HCT116 (cell line): ENCODE results near the gene ADAM8. TPM values are rescaled to one million over a fixed set of nuclear protein-coding genes. Genes with fewer than 3 reads are reported as not detected.

Source experiments
- ATAC-seq: fragments of 200-7000 bp; cut with Tn5 transposase; 2 replicates; pipeline ENCODE4 v1.9.1; 2020; ENCODE audit warnings: mild to moderate bottlenecking, moderate library complexity
- BruUV-seq: library from RNA; stranded (reverse); fragments of 400-500 nt; replicated peaks from 2 replicates; lab custom pipeline; 2021; lab: Mats Ljungman, UMichigan
- CTCF ChIA-PET: fragments of 300-600 bp; sonication (Branson Sonifier 250); formaldehyde crosslinking; loops from one replicate; lab custom pipeline; 2021; ENCODE audit warnings: antibody characterized with exemption; lab: Charles Lee
- POLR2A ChIA-PET: fragments of 300-600, 350-600 bp; sonication (Branson Sonifier 250); formaldehyde crosslinking; loops from one replicate; lab custom pipeline; 2021; ENCODE audit warnings: antibody characterized with exemption; lab: Charles Lee
- RAD21 ChIA-PET, 2 experiments: fragments of 300-600 bp; sonication (Branson Sonifier 250); formaldehyde crosslinking; loops; one replicate each; lab custom pipeline; 2023; ENCODE audit warnings: low total read pairs in 2 of 2; ENCODE audit not compliant: uncharacterized antibody in 2 of 2, unreplicated experiment in 2 of 2, low non-redundant PET in 1 of 2; lab: Charles Lee
- DNase-seq: peaks from one replicate; pipeline ENCODE4 v3.0.0-alpha.2; 2010; ENCODE audit warnings: low read depth, low spot score
- H2AFZ ChIP-seq: fragments of 200-600 bp; shearing (Covaris generic), sonication (generic); 2 replicates; pipeline ENCODE4 v1.6.1; 2017; ENCODE audit warnings: low read depth, mixed run types, mixed read lengths, antibody characterized with exemption, low read length; ENCODE audit not compliant: poor library complexity, severe bottlenecking
- H3K27ac ChIP-seq: 2 replicates; pipeline ENCODE4 v1.5.1; 2012; ENCODE audit warnings: low read depth, low read length
- H3K27me3 ChIP-seq: fragments of 200-600 bp; sonication (generic); 2 replicates; pipeline ENCODE4 v1.6.1; 2016; ENCODE audit warnings: mixed run types, low read length, mixed read lengths; ENCODE audit not compliant: insufficient read depth
- H3K36me3 ChIP-seq, 2 experiments: fragments of 200-500 bp in 1 of 2; fragments of 200-600 bp in 1 of 2; sonication (Bioruptor generic) in 1 of 2; sonication (generic) in 1 of 2; 2 replicates each; pipeline versions ENCODE4 v1.5.1 to v1.6.1; 2014 to 2016; ENCODE audit warnings: low read length in 2 of 2, inconsistent platforms in 1 of 2, mixed read lengths in 1 of 2, mixed run types in 1 of 2; ENCODE audit not compliant: insufficient read depth in 2 of 2, control insufficient read depth in 1 of 2
- H3K4me1 ChIP-seq, 2 experiments: fragments of 200-600 bp in 1 of 2; sonication (generic) in 1 of 2; 2 replicates each; pipeline versions ENCODE4 v1.5.1 to v1.6.1; 2012 to 2017; ENCODE audit warnings: low read length in 2 of 2, inconsistent platforms in 1 of 2, mild to moderate bottlenecking in 1 of 2, mixed read lengths in 1 of 2, mixed run types in 1 of 2, moderate library complexity in 1 of 2; ENCODE audit not compliant: insufficient read depth in 2 of 2, control insufficient read depth in 1 of 2
- H3K4me2 ChIP-seq: fragments of 200-600 bp; sonication (generic); 2 replicates; pipeline ENCODE4 v1.6.1; 2017; ENCODE audit warnings: mixed run types, low read length, mixed read lengths
- H3K4me3 ChIP-seq, 2 experiments: fragments of 200-600 bp in 1 of 2; sonication (generic) in 1 of 2; replicated peaks in 1 of 2; 2 replicates each; pipeline ENCODE4 v1.5.1; 2011 to 2016; ENCODE audit warnings: low read length in 2 of 2, control low read depth in 1 of 2, low read depth in 1 of 2, mild to moderate bottlenecking in 1 of 2, mixed read lengths in 1 of 2, mixed run types in 1 of 2
- H3K79me2 ChIP-seq: fragments of 200-600 bp; sonication (generic); 2 replicates; pipeline ENCODE4 v1.6.1; 2017; ENCODE audit warnings: mild to moderate bottlenecking, mixed run types, low read length, moderate library complexity, mixed read lengths; ENCODE audit not compliant: insufficient read depth
- H3K9ac ChIP-seq: fragments of 200-600 bp; sonication (generic); 2 replicates; pipeline ENCODE4 v1.6.1; 2016; ENCODE audit warnings: low read length, mixed read lengths
- H3K9me2 ChIP-seq: fragments of 200-600 bp; sonication (generic), shearing (Covaris generic); 2 replicates; pipeline ENCODE4 v1.6.1; 2017; ENCODE audit warnings: mixed run types, mild to moderate bottlenecking, moderate library complexity; ENCODE audit not compliant: insufficient read depth
- H3K9me3 ChIP-seq, 2 experiments: fragments of 200-500 bp in 1 of 2; fragments of 200-600 bp in 1 of 2; sonication (Bioruptor generic) in 1 of 2; sonication (generic) in 1 of 2; 2 replicates each; pipeline ENCODE4 v1.6.1; 2014 to 2017; ENCODE audit warnings: low read length in 2 of 2, mixed read lengths in 2 of 2, inconsistent platforms in 1 of 2, low read depth in 1 of 2, mild to moderate bottlenecking in 1 of 2, mixed run types in 1 of 2, moderate library complexity in 1 of 2; ENCODE audit not compliant: control insufficient read depth in 1 of 2, insufficient read depth in 1 of 2
- H4K20me1 ChIP-seq: fragments of 200-600 bp; sonication (generic), shearing (Covaris generic); 2 replicates; pipeline ENCODE4 v1.6.1; 2017; ENCODE audit warnings: mixed run types, mild to moderate bottlenecking, moderate library complexity; ENCODE audit not compliant: insufficient read depth
- ATF3 ChIP-seq: IDR thresholded peaks from 2 replicates; pipeline ENCODE4 v1.6.1; 2012
- EGR1 ChIP-seq: IDR thresholded peaks from 2 replicates; pipeline ENCODE4 v1.6.1; 2012; ENCODE audit warnings: low read depth
- ELF1 ChIP-seq: IDR thresholded peaks from 2 replicates; pipeline ENCODE4 v1.6.1; 2012; ENCODE audit warnings: low read depth, borderline replicate concordance
- JUND ChIP-seq: IDR thresholded peaks from 2 replicates; pipeline ENCODE4 v1.6.1; 2012
- POLR2A ChIP-seq: IDR thresholded peaks from 2 replicates; pipeline ENCODE4 v1.7.0; 2011; ENCODE audit warnings: borderline replicate concordance; ENCODE audit not compliant: insufficient read depth, insufficient read length; ENCODE audit errors: extremely low read depth
- POLR2AphosphoS5 ChIP-seq: IDR thresholded peaks from 2 replicates; pipeline ENCODE4 v1.6.1; 2011; ENCODE audit warnings: mild to moderate bottlenecking, low read depth, low read length, moderate library complexity
- RAD21 ChIP-seq: IDR thresholded peaks from 2 replicates; pipeline ENCODE4 v1.6.1; 2012; ENCODE audit warnings: low read depth, mild to moderate bottlenecking
- SIN3A ChIP-seq: IDR thresholded peaks from 2 replicates; pipeline ENCODE4 v1.6.1; 2012; ENCODE audit warnings: low read depth
- SP1 ChIP-seq: IDR thresholded peaks from 2 replicates; pipeline ENCODE4 v1.6.1; 2012; ENCODE audit warnings: low read depth
- SRF ChIP-seq: IDR thresholded peaks from 2 replicates; pipeline ENCODE4 v1.6.1; 2012; ENCODE audit warnings: low read depth
- TCF7L2 ChIP-seq: IDR thresholded peaks from 2 replicates; pipeline ENCODE4 v1.7.0; 2011; ENCODE audit warnings: borderline replicate concordance, inconsistent platforms; ENCODE audit not compliant: insufficient read depth, insufficient read length; ENCODE audit errors: extremely low read depth
- YY1 ChIP-seq: IDR thresholded peaks from 2 replicates; pipeline ENCODE4 v1.6.1; 2011; ENCODE audit warnings: low read length, low read depth, moderate library complexity, mild to moderate bottlenecking; ENCODE audit not compliant: insufficient replicate concordance; ENCODE audit errors: extremely low read depth
- ZBTB33 ChIP-seq: IDR thresholded peaks from 2 replicates; pipeline ENCODE4 v1.6.1; 2011; ENCODE audit warnings: mild to moderate bottlenecking, low read length, moderate library complexity; ENCODE audit not compliant: insufficient replicate concordance; ENCODE audit errors: extremely low read depth
- ZFX ChIP-seq: fragments of 450-650 bp; IDR thresholded peaks from 2 replicates; pipeline ENCODE4 v1.6.1; 2017
- ZNF274 ChIP-seq: fragments of 200-500 bp; sonication (Bioruptor generic); IDR thresholded peaks from 2 replicates; pipeline ENCODE4 v1.6.1; 2014; ENCODE audit warnings: mild to moderate bottlenecking, low read depth, low read length, inconsistent platforms
- intact Hi-C: fragments of 100-400 bp; cut with micrococcal nuclease; formaldehyde crosslinking; loops from 2 replicates; pipeline ENCODE4 v1.10.0; 2022
- total RNA-seq: library from RNA; stranded (reverse); gene quantifications from one replicate; pipeline ENCODE4 v1.2.1, GENCODE V29; 2021; ENCODE audit not compliant: unreplicated experiment

The ADAM8 gene
- total RNA-seq, 1 experiment from 2014 or later = 4.1 TPM

GRCh38 chr10:133214468-133215410 is 61.9 kb downstream of the ADAM8 start:
- Histone ChIP-seq H3K4me1 (no peaks in the 10 kb centered on the region), H3K27me3 (no peaks in the 10 kb centered on the region), H2AFZ (no peak overlapping the region), H3K27ac (no peak overlapping the region), H3K79me2 (no peaks in the 10 kb centered on the region), H3K9ac (no peak overlapping the region), H3K9me2 (no peaks in the 10 kb centered on the region), H3K9me3 (no peaks in the 10 kb centered on the region), H3K4me2 (no peak overlapping the region), H4K20me1 (no peaks in the 10 kb centered on the region), H3K4me3 (no peak overlapping the region), H3K36me3 (no peaks in the 10 kb centered on the region)
- no peak for ATAC-seq
- intact Hi-C loops = no loop called here
- CTCF ChIA-PET = no interaction called here
- POLR2A ChIA-PET = no interaction called here
- no peak for DNase-seq
- TF ChIP-seq SIN3A (no peak), ZNF274 (no peak), ATF3 (no peak), ZBTB33 (no peak), EGR1 (no peak), POLR2A (no peak), ELF1 (no peak), JUND (no peak), ZFX (no peak), POLR2AphosphoS5 (no peak), SRF (no peak), TCF7L2 (no peak), SP1 (no peak), YY1 (no peak), RAD21 (no peak)
- BruUV-seq = no TSS peak
- RAD21 ChIA-PET = no interaction called here
